Uterus (tissue), 4 donors: ENCODE data around the gene GFRA4. TPM values are rescaled to one million over a fixed set of nuclear protein-coding genes. Genes with fewer than 3 reads are reported as not detected.

Experiments
- DNase-seq, 2 donors: peaks; one replicate each; pipeline ENCODE4 v3.0.0-alpha.2; 2019 to 2020
- H3K27ac ChIP-seq, 2 donors: fragments of 200-600 bp; sonication (generic); 1 replicate in 1 of 2; 2 replicates in 1 of 2; pipeline ENCODE4 v1.5.1; 2016 to 2018
- H3K27me3 ChIP-seq, 2 donors: fragments of 200-600 bp; sonication (generic); one replicate each; pipeline ENCODE4 v1.5.1; 2018 to 2019; ENCODE audit warnings: control low read depth in 1 of 2
- H3K36me3 ChIP-seq, 2 donors: fragments of 200-600 bp; sonication (generic); one replicate each; pipeline ENCODE4 v1.5.1; 2019; ENCODE audit warnings: control low read depth in 1 of 2
- H3K4me1 ChIP-seq, 2 donors: fragments of 200-600 bp; sonication (generic); one replicate each; pipeline ENCODE4 v1.5.1; 2018 to 2019; ENCODE audit warnings: control low read depth in 1 of 2
- H3K4me3 ChIP-seq, 2 donors: fragments of 200-600 bp; sonication (generic); 1 replicate in 1 of 2; 2 replicates in 1 of 2; pipeline ENCODE4 v1.5.1; 2018 to 2019; ENCODE audit warnings: mild to moderate bottlenecking in 1 of 2
- H3K9me3 ChIP-seq, 2 donors: fragments of 200-600 bp; sonication (generic); one replicate each; pipeline ENCODE4 v1.5.1; 2019; ENCODE audit warnings: control low read depth in 1 of 2
- CTCF ChIP-seq, 4 experiments: fragments of 200-600 bp in 2 of 4; fragments of 450-650 bp in 2 of 4; sonication (generic) in 2 of 4; IDR thresholded peaks; one replicate each; pipeline ENCODE4 v1.5.1; 2016 to 2019; ENCODE audit warnings: antibody characterized with exemption in 4 of 4, mild to moderate bottlenecking in 2 of 4, moderate library complexity in 1 of 4
- POLR2A ChIP-seq, 2 donors: fragments of 450-650 bp; IDR thresholded peaks; one replicate each; pipeline ENCODE4 v1.6.1; 2016; ENCODE audit warnings: antibody characterized with exemption in 2 of 2, mild to moderate bottlenecking in 1 of 2, moderate library complexity in 1 of 2
- intact Hi-C: fragments of 100-400 bp; cut with DNase I; formaldehyde crosslinking; loops from one replicate; pipeline ENCODE4 v1.15.1; 2023; ENCODE audit warnings: low total_unique reads
- total RNA-seq, 4 donors: library from RNA; depleted of rRNA in 3 of 4; stranded (reverse); fragments of >200 nt in 3 of 4; gene quantifications; one replicate each; pipeline versions ENCODE4 v1.1.0 to v1.2.4, GENCODE V29; 2014 to 2023
- donor health status: DM: yes; HTN: yes; CAD: no.

The GFRA4 gene
- total RNA-seq, 4 donors from 2014 or later, result not detected

- intact Hi-C loops, result no loop called here
- Histone ChIP-seq H3K27me3 (no peaks in the 10 kb centered on the region), H3K27ac (peak overlapping the region; percentile 97 to 98)
Measured at GRCh38 chr20:3678198-3678597, 15.0 kb upstream of the GFRA4 start.

GRCh38 chr20:3677733-3678132, 14.5 kb upstream of the GFRA4 start:
- intact Hi-C loops, result loop anchor here (2.0 kb wide), 1 partner anchor 33 kb away; no protein-coding TSS in a partner anchor
- Histone ChIP-seq H3K4me1 (peaks cover 8 to 20% of the 10 kb centered on the region in 2 donors), H3K27ac (peak overlapping the region; percentile 97 to 98), H3K4me3 (no peak overlapping the region), H3K9me3 (no peaks in the 10 kb centered on the region), H3K36me3 (no peaks in the 10 kb centered on the region), H3K27me3 (no peaks in the 10 kb centered on the region)
- DNase-seq, result peak; percentile 78 to 90
- TF ChIP-seq POLR2A (IDR thresholded peaks at IDR 0.05), result no peak
- no peak for TF ChIP-seq CTCF (IDR thresholded peaks at IDR 0.05)

More at GRCh38 chr20:3678198-3678597, 15.0 kb upstream of the GFRA4 start:
- no peaks in the 10 kb centered on the region for H3K9me3 ChIP-seq
- TF ChIP-seq POLR2A (IDR thresholded peaks at IDR 0.05), result no peak
- peak in 1 of 2 donors; percentile 46 for DNase-seq
- H3K4me1 ChIP-seq, result peaks cover 8 to 20% of the 10 kb centered on the region in 2 donors
- no peaks in the 10 kb centered on the region for H3K36me3 ChIP-seq
- no peak overlapping the region for H3K4me3 ChIP-seq

- intact Hi-C loops, result no loop called here
- Histone ChIP-seq H3K27me3 (no peaks in the 10 kb centered on the region), H3K4me3 (no peak overlapping the region), H3K4me1 (peaks cover 8 to 20% of the 10 kb centered on the region in 2 donors), H3K36me3 (no peaks in the 10 kb centered on the region), H3K27ac (no peak overlapping the region), H3K9me3 (no peaks in the 10 kb centered on the region)
- no peak for TF ChIP-seq CTCF (IDR thresholded peaks at IDR 0.05)
- TF ChIP-seq POLR2A (IDR thresholded peaks at IDR 0.05), result no peak
- DNase-seq, result no peak
Measured at GRCh38 chr20:3674995-3675900, 12.0 kb upstream of the GFRA4 start.

GRCh38 chr20:3674447-3674846, 11.2 kb upstream of the GFRA4 start:
- no peak for DNase-seq
- TF ChIP-seq POLR2A (IDR thresholded peaks at IDR 0.05), result no peak
- TF ChIP-seq CTCF (IDR thresholded peaks at IDR 0.05), result no peak
- intact Hi-C loops, result no loop called here
- peaks cover 8 to 20% of the 10 kb centered on the region in 2 donors for H3K4me1 ChIP-seq
- no peaks in the 10 kb centered on the region for H3K36me3 ChIP-seq
- H3K27ac ChIP-seq, result no peak overlapping the region
- no peaks in the 10 kb centered on the region for H3K9me3 ChIP-seq
- no peaks in the 10 kb centered on the region for H3K27me3 ChIP-seq
- no peak overlapping the region for H3K4me3 ChIP-seq

GRCh38 chr20:3673221-3674070, 10.2 kb upstream of the GFRA4 start:
- no peak for DNase-seq
- Histone ChIP-seq H3K9me3 (no peaks in the 10 kb centered on the region), H3K4me1 (peaks cover 8 to 16% of the 10 kb centered on the region in 2 donors), H3K27ac (no peak overlapping the region), H3K36me3 (no peaks in the 10 kb centered on the region), H3K4me3 (no peak overlapping the region), H3K27me3 (no peaks in the 10 kb centered on the region)
- intact Hi-C loops, result no loop called here
- TF ChIP-seq CTCF (IDR thresholded peaks at IDR 0.05), result no peak
- TF ChIP-seq POLR2A (IDR thresholded peaks at IDR 0.05), result no peak
